Memory B cell (primary cell): ENCODE data around the gene PGGHG.
"Not testable (repeated sequence)": the region's sequence is repeated elsewhere in the genome, so short reads cannot be mapped to it uniquely, and the experiment has no call there.

Experiments used
- ATAC-seq: fragments of 150-1000 bp; cut with Tn5 transposase; 2 replicates; pipeline ENCODE4 v1.10.0; 2021; ENCODE audit warnings: low read depth, mild to moderate bottlenecking, moderate library complexity
- DNase-seq, 2 donors: peaks; one replicate each; pipeline ENCODE4 v3.0.0; 2022; ENCODE audit warnings: low spot score in 2 of 2
- H3K27ac Mint-ChIP-seq: one replicate; pipeline ENCODE4 v1.8.0; 2022; ENCODE audit warnings: mild to moderate bottlenecking, moderate library complexity, mixed read lengths
- H3K27me3 Mint-ChIP-seq: one replicate; pipeline ENCODE4 v1.8.0; 2022; ENCODE audit warnings: mixed read lengths
- H3K36me3 Mint-ChIP-seq: one replicate; pipeline ENCODE4 v1.8.0; 2022; ENCODE audit warnings: mild to moderate bottlenecking, mixed read lengths
- H3K4me1 Mint-ChIP-seq: one replicate; pipeline ENCODE4 v1.8.0; 2022; ENCODE audit warnings: mixed read lengths
- H3K4me3 Mint-ChIP-seq: one replicate; pipeline ENCODE4 v1.8.0; 2022; ENCODE audit warnings: mild to moderate bottlenecking, moderate library complexity, mixed read lengths
- H3K9me3 Mint-ChIP-seq: one replicate; pipeline ENCODE4 v1.8.0; 2022; ENCODE audit warnings: mixed read lengths

The PGGHG gene

GRCh38 chr11:315516-315994 lies 26.6 kb downstream of the PGGHG start:
- DNase-seq (no peak), ATAC-seq (no peak)
- H3K36me3 Mint-ChIP-seq = no peaks in the 10 kb centered on the region
- no peak overlapping the region for H3K27ac Mint-ChIP-seq
- no peaks in the 10 kb centered on the region for H3K27me3 Mint-ChIP-seq
- H3K4me1 Mint-ChIP-seq = peaks cover 28% of the 10 kb centered on the region
- peak overlapping the region; percentile 97 for H3K4me3 Mint-ChIP-seq
- no peaks in the 10 kb centered on the region for H3K9me3 Mint-ChIP-seq

- Mint-ChIP-seq H3K4me3 (no peak overlapping the region), H3K4me1 (peaks cover 28% of the 10 kb centered on the region), H3K27ac (no peak overlapping the region), H3K9me3 (no peaks in the 10 kb centered on the region), H3K36me3 (no peaks in the 10 kb centered on the region), H3K27me3 (no peaks in the 10 kb centered on the region)
- DNase-seq (no peak), ATAC-seq (no peak)
Measured at GRCh38 chr11:316031-316701, 27.2 kb downstream of the PGGHG start.

- H3K4me1 Mint-ChIP-seq = peaks cover 28% of the 10 kb centered on the region
- DNase-seq = no peak
- no peaks in the 10 kb centered on the region for H3K36me3 Mint-ChIP-seq
- H3K27me3 Mint-ChIP-seq = no peaks in the 10 kb centered on the region
- peak overlapping the region; percentile 9 for H3K4me3 Mint-ChIP-seq
- H3K27ac Mint-ChIP-seq = peak overlapping the region; percentile 17
- no peaks in the 10 kb centered on the region for H3K9me3 Mint-ChIP-seq
- ATAC-seq = no peak
Measured at GRCh38 chr11:316891-317301, 28.0 kb downstream of the PGGHG start.

GRCh38 chr11:317668-318404 lies 28.9 kb downstream of the PGGHG start:
- H3K4me3 Mint-ChIP-seq = peak overlapping the region; percentile 63
- ATAC-seq, DNase-seq: not testable (repeated sequence)

GRCh38 chr11:318405-319120 lies 29.6 kb downstream of the PGGHG start:
- not testable (repeated sequence) for H3K27me3 Mint-ChIP-seq

More at GRCh38 chr11:317668-318404, 28.9 kb downstream of the PGGHG start:
- H3K9me3 Mint-ChIP-seq, H3K36me3 Mint-ChIP-seq, H3K27me3 Mint-ChIP-seq: not testable (repeated sequence)
- peak overlapping the region; percentile 17 for H3K27ac Mint-ChIP-seq
- peaks cover 27% of the 10 kb centered on the region for H3K4me1 Mint-ChIP-seq

GRCh38 chr11:319121-319887 lies 30.4 kb downstream of the PGGHG start:
- not testable (repeated sequence) for H3K27me3 Mint-ChIP-seq, ATAC-seq, H3K27ac Mint-ChIP-seq, DNase-seq, H3K36me3 Mint-ChIP-seq, H3K9me3 Mint-ChIP-seq
- peak overlapping the region; percentile 73 for H3K4me3 Mint-ChIP-seq
- H3K4me1 Mint-ChIP-seq = peaks cover 16% of the 10 kb centered on the region

More at GRCh38 chr11:318405-319120, 29.6 kb downstream of the PGGHG start:
- not testable (repeated sequence) for DNase-seq, H3K36me3 Mint-ChIP-seq, H3K27ac Mint-ChIP-seq, H3K9me3 Mint-ChIP-seq, H3K4me3 Mint-ChIP-seq
- peaks cover 21% of the 10 kb centered on the region for H3K4me1 Mint-ChIP-seq
- ATAC-seq = peak; percentile 61

- H3K27ac Mint-ChIP-seq, H3K9me3 Mint-ChIP-seq, H3K27me3 Mint-ChIP-seq, DNase-seq, H3K36me3 Mint-ChIP-seq, ATAC-seq: not testable (repeated sequence)
- Mint-ChIP-seq H3K4me3 (peak overlapping the region; percentile 73), H3K4me1 (peaks cover 13% of the 10 kb centered on the region)
Measured at GRCh38 chr11:319888-320273, 31.0 kb downstream of the PGGHG start.

- Mint-ChIP-seq H3K27ac (no peak overlapping the region), H3K36me3 (no peaks in the 10 kb centered on the region), H3K4me3 (no peak overlapping the region), H3K27me3 (no peaks in the 10 kb centered on the region), H3K9me3 (no peaks in the 10 kb centered on the region), H3K4me1 (peaks cover 23% of the 10 kb centered on the region)
- ATAC-seq (no peak), DNase-seq (no peak)
Measured at GRCh38 chr11:324156-324555, 35.2 kb downstream of the PGGHG start.

GRCh38 chr11:324593-325517 lies 35.9 kb downstream of the PGGHG start:
- not testable (repeated sequence) for H3K27ac Mint-ChIP-seq, H3K36me3 Mint-ChIP-seq, H3K4me3 Mint-ChIP-seq, H3K27me3 Mint-ChIP-seq, DNase-seq, ATAC-seq, H3K9me3 Mint-ChIP-seq
- H3K4me1 Mint-ChIP-seq = peaks cover 24% of the 10 kb centered on the region

GRCh38 chr11:325796-326591 lies 37.1 kb downstream of the PGGHG start:
- Mint-ChIP-seq H3K4me1 (peaks cover 24% of the 10 kb centered on the region), H3K36me3 (no peaks in the 10 kb centered on the region), H3K27me3 (no peaks in the 10 kb centered on the region), H3K27ac (peak overlapping the region; percentile 92), H3K9me3 (no peaks in the 10 kb centered on the region), H3K4me3 (peak overlapping the region; percentile 62)
- ATAC-seq (no peak), DNase-seq (no peak)

GRCh38 chr11:326592-326841 lies 37.6 kb downstream of the PGGHG start:
- H3K27ac Mint-ChIP-seq = peak overlapping the region; percentile 92
- no peaks in the 10 kb centered on the region for H3K9me3 Mint-ChIP-seq
- peak overlapping the region; percentile 62 for H3K4me3 Mint-ChIP-seq
- H3K4me1 Mint-ChIP-seq = peaks cover 29% of the 10 kb centered on the region
- H3K27me3 Mint-ChIP-seq = no peaks in the 10 kb centered on the region
- ATAC-seq (peak; percentile 9), DNase-seq (no peak)
- no peaks in the 10 kb centered on the region for H3K36me3 Mint-ChIP-seq

GRCh38 chr11:326842-327580 lies 38.1 kb downstream of the PGGHG start:
- Mint-ChIP-seq H3K27ac (peak overlapping the region; percentile 92), H3K4me1 (peaks cover 29% of the 10 kb centered on the region), H3K27me3 (no peaks in the 10 kb centered on the region), H3K9me3 (no peaks in the 10 kb centered on the region), H3K36me3 (no peaks in the 10 kb centered on the region), H3K4me3 (peak overlapping the region; percentile 67)
- peak in 1 of 2 donors; percentile 48 for DNase-seq
- peak; percentile 80 for ATAC-seq
